ENCODE measurements around the gene CCDC61. TPM values are rescaled to one million over a fixed set of nuclear protein-coding genes. Genes with fewer than 3 reads are reported as not detected.

Gene CCDC61, protein sequence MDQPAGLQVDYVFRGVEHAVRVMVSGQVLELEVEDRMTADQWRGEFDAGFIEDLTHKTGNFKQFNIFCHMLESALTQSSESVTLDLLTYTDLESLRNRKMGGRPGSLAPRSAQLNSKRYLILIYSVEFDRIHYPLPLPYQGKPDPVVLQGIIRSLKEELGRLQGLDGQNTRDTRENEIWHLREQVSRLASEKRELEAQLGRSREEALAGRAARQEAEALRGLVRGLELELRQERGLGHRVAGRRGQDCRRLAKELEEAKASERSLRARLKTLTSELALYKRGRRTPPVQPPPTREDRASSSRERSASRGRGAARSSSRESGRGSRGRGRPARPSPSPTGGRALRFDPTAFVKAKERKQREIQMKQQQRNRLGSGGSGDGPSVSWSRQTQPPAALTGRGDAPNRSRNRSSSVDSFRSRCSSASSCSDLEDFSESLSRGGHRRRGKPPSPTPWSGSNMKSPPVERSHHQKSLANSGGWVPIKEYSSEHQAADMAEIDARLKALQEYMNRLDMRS
- polyA plus RNA-seq (2013, experiment 1 of 2) = 4.5 TPM
- polyA plus RNA-seq (2013, experiment 2 of 2) = 5.1 TPM

DNA sequence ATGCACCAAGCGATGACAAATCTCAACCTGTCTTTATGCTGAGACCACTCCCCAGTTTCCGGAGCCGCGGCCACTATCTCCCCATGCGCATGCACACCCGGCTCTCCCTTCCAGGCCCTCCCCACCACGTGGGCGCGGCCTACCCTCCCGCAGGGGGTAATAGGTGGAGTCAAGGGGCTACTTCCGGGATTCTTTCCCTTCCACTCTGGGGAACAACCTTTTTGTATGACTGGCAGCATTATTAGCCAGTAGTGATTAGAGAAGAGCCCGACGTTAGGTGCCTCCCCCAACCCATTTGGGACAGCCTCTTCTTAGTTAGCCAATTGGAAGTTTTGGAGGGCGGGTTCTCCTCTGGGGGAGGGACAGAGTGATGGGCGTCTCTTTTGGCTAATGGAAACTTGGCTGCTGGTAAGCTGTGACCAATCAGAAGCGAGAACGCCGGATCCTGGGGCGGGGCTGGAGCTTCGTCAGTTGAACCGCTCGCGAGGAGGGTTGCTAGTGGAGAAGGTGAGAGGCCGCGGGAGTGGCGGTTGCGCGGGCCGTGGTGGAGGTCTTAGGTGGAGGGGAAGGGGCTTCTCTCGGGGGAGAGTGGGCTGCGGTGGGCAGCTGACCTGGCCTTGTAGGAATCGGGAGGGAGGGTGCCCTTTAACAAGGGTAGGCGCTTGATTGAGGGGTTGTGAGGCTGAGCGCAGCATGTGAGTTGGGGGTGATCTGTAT is at the start of gene CCDC61:
Gene CCDC61 (plus strand): TSS at position 470 of the 717 bp plus-strand sequence. CDS start 7,552 bp downstream, outside the sequence.
- no peak within 1 kb of the TSS for H3K4ac ChIP-seq (ENCODE audit: low read length)
- no peak within 1 kb of the TSS for H4K91ac ChIP-seq (ENCODE audit: low read depth, low read length, poor library complexity)
- peak within 1 kb of the TSS; percentile 14 for H3K27ac ChIP-seq (replicated peaks; ENCODE audit: low read length)
- H4K8ac ChIP-seq (ENCODE audit: low read depth, low read length) = no peak within 1 kb of the TSS
- no peak within 1 kb of the TSS for H2BK12ac ChIP-seq (ENCODE audit: low read length)
- H3K23ac ChIP-seq (ENCODE audit: low read depth, low read length, poor library complexity) = peak within 1 kb of the TSS; percentile 86
- peak within 1 kb of the TSS; percentile 86 for H2AFZ ChIP-seq (ENCODE audit: low read length)
- peak; percentile 100 for DNase-seq (ENCODE audit: low spot score)
- no peak within 1 kb of the TSS for H2AK5ac ChIP-seq (ENCODE audit: low read depth, low read length)
- H3K4me2 ChIP-seq (ENCODE audit: insufficient read depth, low read length, poor library complexity, severe bottlenecking) = peak within 1 kb of the TSS; percentile 81
- H3K9me3 ChIP-seq (replicated peaks in 1 of 2; ENCODE audit: control insufficient read depth in 2 of 2, insufficient read depth in 1 of 2, low read depth in 1 of 2, low read length in 2 of 2) = no peaks in the 10 kb centered on the region
- H3K27me3 ChIP-seq (ENCODE audit: control insufficient read depth in 3 of 3, insufficient read depth in 3 of 3, low read depth in 1 of 3, low read length in 3 of 3) = peaks cover 0 to under 1% (median 0%) of the 10 kb centered on the region in 3 experiments
- no CpG with 5 or more reads among the region's 34 CpGs for WGBS, 2 donors (ENCODE audit: extremely low coverage in 2 of 2, insufficient read length in 2 of 2, insufficient replicate concordance in 1 of 2)
- H3K14ac ChIP-seq (ENCODE audit: low read length) = no peak within 1 kb of the TSS
- no peak within 1 kb of the TSS for H2BK120ac ChIP-seq (ENCODE audit: low read depth, low read length)
- H2BK15ac ChIP-seq (ENCODE audit: low read length) = no peak within 1 kb of the TSS
- H3K4me3 ChIP-seq (ENCODE audit: low read length in 2 of 2) = peak within 1 kb of the TSS; percentile 73 to 95
- no peak within 1 kb of the TSS for H2BK5ac ChIP-seq (ENCODE audit: low read length)
- H3K9ac ChIP-seq (ENCODE audit: low read depth, low read length, poor library complexity) = peak within 1 kb of the TSS; percentile 95
- H3K36me3 ChIP-seq (replicated peaks in 1 of 2; ENCODE audit: control insufficient read depth in 2 of 2, insufficient read depth in 2 of 2, low read length in 2 of 2) = peaks cover 0 to 2% of the 10 kb centered on the region in 2 donors
- no peaks in the 10 kb centered on the region for H3K79me1 ChIP-seq (ENCODE audit: low read depth, low read length)
- peak within 1 kb of the TSS; percentile 86 for H3K18ac ChIP-seq (ENCODE audit: low read length)
- peaks cover 5 to 12% of the 10 kb centered on the region in 2 donors for H3K4me1 ChIP-seq (ENCODE audit: control insufficient read depth in 2 of 2, insufficient read depth in 1 of 2, low read depth in 1 of 2, low read length in 2 of 2)

DNA sequence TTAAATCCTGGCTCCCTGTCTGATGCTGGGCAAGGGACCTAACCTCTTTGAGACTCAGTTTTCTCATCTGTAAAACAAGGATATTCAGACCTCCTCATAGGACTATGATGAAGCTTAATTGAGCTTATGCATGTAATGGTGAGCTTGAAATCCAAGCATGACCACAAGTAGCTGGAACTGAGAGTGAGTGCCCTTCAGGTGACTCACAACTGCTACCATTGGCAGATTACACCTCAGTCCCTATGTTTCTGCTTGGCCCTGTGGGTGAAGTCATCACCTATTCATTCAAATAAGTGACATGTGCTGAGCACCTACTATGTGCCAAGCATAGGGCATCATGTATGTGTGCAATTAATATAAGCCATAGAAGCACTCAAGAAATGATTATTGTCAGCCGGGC is 47.3 kb upstream of the CCDC61 start:
- no peak overlapping the region for H4K8ac ChIP-seq (ENCODE audit: low read depth, low read length)
- H2AK5ac ChIP-seq (ENCODE audit: low read depth, low read length) = no peak overlapping the region

DNA sequence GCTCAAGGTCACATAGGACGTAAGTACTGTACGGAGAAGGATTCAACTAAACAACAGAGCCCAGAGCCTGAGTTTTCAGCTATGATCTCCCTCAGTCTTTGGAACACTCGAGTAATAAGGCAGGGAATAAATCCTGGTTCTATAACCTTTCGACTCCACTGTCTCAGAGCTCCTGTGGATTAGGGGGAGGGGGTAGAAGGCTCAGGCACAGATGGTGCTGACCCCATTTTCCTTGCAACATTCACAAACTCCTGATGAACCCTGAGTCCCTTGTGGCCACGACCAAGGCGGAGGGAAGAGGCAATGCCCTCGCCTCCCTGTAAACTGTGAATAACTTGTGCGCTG is 43.0 kb upstream of the CCDC61 start:
- Histone ChIP-seq H2BK15ac (ENCODE audit: low read length) (no peak overlapping the region), H3K18ac (ENCODE audit: low read length) (no peak overlapping the region), H3K36me3 (replicated peaks in 1 of 2; ENCODE audit: control insufficient read depth in 2 of 2, insufficient read depth in 2 of 2, low read length in 2 of 2) (peaks cover 4 to 68% of the 10 kb centered on the region in 2 donors), H3K4ac (ENCODE audit: low read length) (no peak overlapping the region), H2AFZ (ENCODE audit: low read length) (no peak overlapping the region), H2BK5ac (ENCODE audit: low read length) (no peak overlapping the region), H3K4me2 (ENCODE audit: insufficient read depth, low read length, poor library complexity, severe bottlenecking) (no peak overlapping the region), H3K14ac (ENCODE audit: low read length) (no peak overlapping the region), H2BK12ac (ENCODE audit: low read length) (no peak overlapping the region), H3K4me3 (ENCODE audit: low read length in 2 of 2) (peak overlapping the region in 1 of 2 donors; percentile 67), H3K27ac (replicated peaks; ENCODE audit: low read length) (no peak overlapping the region), H2BK120ac (ENCODE audit: low read depth, low read length) (no peak overlapping the region), H4K8ac (ENCODE audit: low read depth, low read length) (no peak overlapping the region), H3K4me1 (ENCODE audit: control insufficient read depth in 2 of 2, insufficient read depth in 1 of 2, low read depth in 1 of 2, low read length in 2 of 2) (peaks cover 20 to 34% of the 10 kb centered on the region in 2 donors), H3K79me1 (ENCODE audit: low read depth, low read length) (no peaks in the 10 kb centered on the region), H4K91ac (ENCODE audit: low read depth, low read length, poor library complexity) (no peak overlapping the region), H2AK5ac (ENCODE audit: low read depth, low read length) (no peak overlapping the region), H3K9ac (ENCODE audit: low read depth, low read length, poor library complexity) (no peak overlapping the region), H3K9me3 (replicated peaks in 1 of 2; ENCODE audit: control insufficient read depth in 2 of 2, insufficient read depth in 1 of 2, low read depth in 1 of 2, low read length in 2 of 2) (no peaks in the 10 kb centered on the region), H3K23ac (ENCODE audit: low read depth, low read length, poor library complexity) (no peak overlapping the region), H3K27me3 (ENCODE audit: control insufficient read depth in 3 of 3, insufficient read depth in 3 of 3, low read depth in 1 of 3, low read length in 3 of 3) (no peaks in the 10 kb centered on the region)
- DNase-seq (ENCODE audit: low spot score) = no peak
- no CpG with 5 or more reads among the region's 8 CpGs for WGBS, 2 donors (ENCODE audit: extremely low coverage in 2 of 2, insufficient read length in 2 of 2, insufficient replicate concordance in 1 of 2)

More for the DNA sequence above, 47.3 kb upstream of the CCDC61 start:
- no peaks in the 10 kb centered on the region for H3K9me3 ChIP-seq (replicated peaks in 1 of 2; ENCODE audit: control insufficient read depth in 2 of 2, insufficient read depth in 1 of 2, low read depth in 1 of 2, low read length in 2 of 2)
- no peak overlapping the region for H3K9ac ChIP-seq (ENCODE audit: low read depth, low read length, poor library complexity)
- H3K4me2 ChIP-seq (ENCODE audit: insufficient read depth, low read length, poor library complexity, severe bottlenecking) = no peak overlapping the region
- no peaks in the 10 kb centered on the region for H3K79me1 ChIP-seq (ENCODE audit: low read depth, low read length)
- no peak overlapping the region for H2AFZ ChIP-seq (ENCODE audit: low read length)
- H3K4me1 ChIP-seq (ENCODE audit: control insufficient read depth in 2 of 2, insufficient read depth in 1 of 2, low read depth in 1 of 2, low read length in 2 of 2) = peaks cover 1 to 4% of the 10 kb centered on the region in 2 donors
- H3K27me3 ChIP-seq (ENCODE audit: control insufficient read depth in 3 of 3, insufficient read depth in 3 of 3, low read depth in 1 of 3, low read length in 3 of 3) = no peaks in the 10 kb centered on the region
- no peak overlapping the region for H3K4ac ChIP-seq (ENCODE audit: low read length)
- no peak overlapping the region for H3K23ac ChIP-seq (ENCODE audit: low read depth, low read length, poor library complexity)
- H2BK120ac ChIP-seq (ENCODE audit: low read depth, low read length) = no peak overlapping the region
- H3K4me3 ChIP-seq (ENCODE audit: low read length in 2 of 2) = no peak overlapping the region
- no peak overlapping the region for H3K14ac ChIP-seq (ENCODE audit: low read length)
- H2BK12ac ChIP-seq (ENCODE audit: low read length) = no peak overlapping the region
- no peak overlapping the region for H2BK5ac ChIP-seq (ENCODE audit: low read length)
- no peak overlapping the region for H2BK15ac ChIP-seq (ENCODE audit: low read length)
- DNase-seq (ENCODE audit: low spot score) = no peak
- no CpG with 5 or more reads among the region's 1 CpG for WGBS, 2 donors (ENCODE audit: extremely low coverage in 2 of 2, insufficient read length in 2 of 2, insufficient replicate concordance in 1 of 2)
- H3K36me3 ChIP-seq (replicated peaks in 1 of 2; ENCODE audit: control insufficient read depth in 2 of 2, insufficient read depth in 2 of 2, low read length in 2 of 2) = peaks cover 8 to 94% of the 10 kb centered on the region in 2 donors
- no peak overlapping the region for H3K18ac ChIP-seq (ENCODE audit: low read length)
- H3K27ac ChIP-seq (replicated peaks; ENCODE audit: low read length) = no peak overlapping the region
- no peak overlapping the region for H4K91ac ChIP-seq (ENCODE audit: low read depth, low read length, poor library complexity)
